HepG2 (cell line): ENCODE results near the gene PSPH. TPM values are rescaled to one million over a fixed set of nuclear protein-coding genes. Genes with fewer than 3 reads are reported as not detected.

Experiments
- ARNT2 ChIP-seq: sonication (generic); formaldehyde crosslinking; IDR thresholded peaks from 2 replicates; pipeline ENCODE4 v1.8.0; 2022; ENCODE audit warnings: mild to moderate bottlenecking, low read depth, missing genetic modification reagents, moderate library complexity
- ATF7-NPFF ChIP-seq: sonication (generic); formaldehyde crosslinking; IDR thresholded peaks from 2 replicates; pipeline ENCODE4 v1.8.1; 2023; ENCODE audit warnings: mild to moderate bottlenecking, low read depth, missing genetic modification reagents, moderate library complexity
- CENPX ChIP-seq: sonication (generic); formaldehyde crosslinking; IDR thresholded peaks from 2 replicates; pipeline ENCODE4 v1.9.0; 2021; ENCODE audit warnings: mild to moderate bottlenecking, missing genetic modification reagents, moderate library complexity
- CTCF ChIP-seq: sonication (generic); formaldehyde crosslinking; IDR thresholded peaks from 2 replicates; pipeline ENCODE4 v1.5.0; 2020; ENCODE audit warnings: mild to moderate bottlenecking, missing genetic modification reagents, moderate library complexity
- FLYWCH1 ChIP-seq: sonication (generic); formaldehyde crosslinking; IDR thresholded peaks from 2 replicates; pipeline ENCODE4 v1.8.1; 2023; ENCODE audit warnings: mild to moderate bottlenecking, missing genetic modification reagents
- GABPA ChIP-seq, 2 experiments: IDR thresholded peaks; 2 replicates each; pipeline ENCODE4 v1.6.1; 2011 to 2016; ENCODE audit warnings: low read depth in 2 of 2, low read length in 1 of 2, missing biosample characterization in 1 of 2, missing genetic modification characterization in 1 of 2
- KAT2B ChIP-seq: fragments of 150-350 bp; IDR thresholded peaks from 2 replicates; pipeline ENCODE4 v1.6.1; 2014; ENCODE audit warnings: low read depth, low read length, borderline replicate concordance
- MTF1 ChIP-seq: sonication (generic); formaldehyde crosslinking; IDR thresholded peaks from 2 replicates; pipeline ENCODE4 v1.5.0; 2020; ENCODE audit warnings: missing genetic modification reagents
- MYC ChIP-seq: sonication (generic); formaldehyde crosslinking; IDR thresholded peaks from 2 replicates; pipeline ENCODE4 v1.9.0; 2021; ENCODE audit warnings: missing genetic modification reagents, borderline replicate concordance
- NR3C1 ChIP-seq: sonication (generic); formaldehyde crosslinking; IDR thresholded peaks from 2 replicates; pipeline ENCODE4 v1.4.0; 2020; ENCODE audit warnings: missing genetic modification reagents
- PCBP1 ChIP-seq: fragments of 200-400 bp; formaldehyde crosslinking; IDR thresholded peaks from 2 replicates; pipeline ENCODE4 v1.6.1; 2017; ENCODE audit warnings: mild to moderate bottlenecking, low read depth, low read length, borderline replicate concordance
- PHF8 ChIP-seq: sonication (generic); formaldehyde crosslinking; IDR thresholded peaks from 2 replicates; pipeline ENCODE4 v1.5.0; 2020; ENCODE audit warnings: missing genetic modification reagents
- RARA ChIP-seq: IDR thresholded peaks from 2 replicates; pipeline ENCODE4 v1.6.1; 2016; ENCODE audit warnings: missing genetic modification reagents, missing compliant biosample characterization
- RFX5 ChIP-seq: IDR thresholded peaks from 2 replicates; pipeline ENCODE4 v1.6.1; 2011; ENCODE audit warnings: low read depth, low read length, improper control_type of control experiment
- SP140L ChIP-seq: sonication (generic); formaldehyde crosslinking; IDR thresholded peaks from 2 replicates; pipeline ENCODE4 v1.4.0; 2020; ENCODE audit warnings: missing genetic modification reagents, borderline replicate concordance
- STAG1 ChIP-seq: sonication (generic); formaldehyde crosslinking; IDR thresholded peaks from 2 replicates; pipeline ENCODE4 v1.4.0; 2020; ENCODE audit warnings: missing genetic modification reagents
- ZNF274 ChIP-seq: sonication (generic); formaldehyde crosslinking; IDR thresholded peaks from 2 replicates; pipeline ENCODE4 v1.5.1; 2020; ENCODE audit warnings: mild to moderate bottlenecking, missing genetic modification reagents
- ZNF569 ChIP-seq: sonication (generic); formaldehyde crosslinking; IDR thresholded peaks from 2 replicates; pipeline ENCODE4 v1.5.0; 2020; ENCODE audit warnings: mild to moderate bottlenecking, missing genetic modification reagents, moderate library complexity, borderline replicate concordance
- ZNF646 ChIP-seq: sonication (generic); formaldehyde crosslinking; IDR thresholded peaks from 2 replicates; pipeline ENCODE4 v1.9.0; 2021; ENCODE audit warnings: mild to moderate bottlenecking, missing genetic modification reagents
- polyA plus RNA-seq, 8 experiments: library from polyadenylated mRNA; depleted of rRNA in 3 of 8; stranded (reverse) in 7 of 8; unstranded in 1 of 8; fragments of >200 nt; fragmentation: Illumina TruSeq in 4 of 8; extraction: Trizol in 4 of 8; gene quantifications; 2 replicates each; pipeline versions ENCODE4 v1.2.1 to v1.2.3, GENCODE V29; 2011 to 2016; ENCODE audit warnings: low read depth in 4 of 8, missing spikeins in 1 of 8, mixed read lengths in 1 of 8; ENCODE audit not compliant: insufficient read depth in 1 of 8
- total RNA-seq, 5 experiments: library from RNA; depleted of rRNA; stranded (reverse); fragments of >200 nt; fragmentation: Illumina TruSeq; extraction: Trizol; gene quantifications; 2 replicates each; pipeline ENCODE4 v1.2.3, GENCODE V29; 2016; ENCODE audit warnings: low read depth in 1 of 5

The PSPH gene
- total and polyA plus RNA-seq, 2 of the 13 experiments (the other 11 are each of a cell fraction or from before 2014, with no cell fraction given) = 85.5 to 124 TPM

DNA sequence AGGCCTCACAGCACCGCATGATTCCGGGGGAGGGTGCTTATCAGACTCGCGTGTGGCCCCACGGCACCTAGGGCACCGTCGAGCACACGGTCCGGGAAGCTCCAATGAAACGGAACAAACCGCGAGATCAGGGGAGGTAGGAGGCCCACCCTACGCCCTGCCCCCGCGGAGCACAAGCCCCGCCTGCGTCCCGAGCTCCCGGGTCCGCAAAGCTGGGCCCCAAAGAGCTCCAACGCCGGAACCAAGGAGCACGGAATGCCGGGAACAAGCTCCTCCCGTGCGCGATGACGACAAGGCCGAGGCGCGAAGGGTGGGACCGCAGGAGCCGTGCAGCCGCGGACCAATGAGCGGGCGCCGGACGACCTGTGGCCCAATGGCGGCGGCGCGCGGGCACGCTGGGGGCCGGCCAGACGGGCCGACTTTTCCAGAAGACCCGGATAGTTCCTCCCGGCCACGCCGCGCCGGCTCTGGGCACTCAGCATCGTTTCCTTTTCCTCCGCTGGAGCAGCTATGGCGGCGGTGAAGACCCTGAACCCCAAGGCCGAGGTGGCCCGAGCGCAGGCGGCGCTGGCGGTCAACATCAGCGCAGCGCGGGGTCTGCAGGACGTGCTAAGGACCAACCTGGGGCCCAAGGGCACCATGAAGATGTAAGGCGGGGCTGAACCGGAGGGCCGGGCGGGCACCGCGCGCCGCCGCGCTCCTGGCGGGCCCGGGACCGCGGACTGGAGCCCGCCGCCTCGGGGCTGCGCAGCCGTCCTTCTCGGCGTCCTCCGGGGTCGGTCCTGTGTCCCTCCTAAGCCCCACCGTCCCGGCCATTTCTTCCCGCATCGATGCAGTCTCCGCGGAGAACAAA is at the start of gene PSPH, which contains the start of gene CCT6A (continued):
- no peak for TF ChIP-seq ZNF569 (CRISPR knock-in tag)
- peak; percentile 8; the same call in 1 of the 2 replicates for TF ChIP-seq CTCF (CRISPR knock-in tag)
- no peak for TF ChIP-seq PCBP1
- no peak for TF ChIP-seq SP140L (CRISPR knock-in tag)
- peak; percentile 42 for TF ChIP-seq GABPA (IDR thresholded peaks at IDR 0.05; ENCODE audit: low read depth, low read length)
- peak; percentile 79 for TF ChIP-seq GABPA (CRISPR knock-in tag; IDR thresholded peaks at IDR 0.05; ENCODE audit: low read depth)
- TF ChIP-seq RARA (CRISPR knock-in tag) = 0 out of 2 replicates have a peak, but pooled peaks have one; percentile 15
- no peak for TF ChIP-seq KAT2B
- no peak for TF ChIP-seq NR3C1 (CRISPR knock-in tag)
- TF ChIP-seq ZNF274 = peak; percentile 50; the same call in 1 of the 2 replicates
- peak; percentile 49; the same call in 1 of the 2 replicates for TF ChIP-seq ARNT2
- TF ChIP-seq PHF8 (CRISPR knock-in tag) = peak; percentile 92
- peak; percentile 94 for TF ChIP-seq MYC (CRISPR knock-in tag)
- no peak for TF ChIP-seq FLYWCH1
- no peak; the same call in 1 of the 2 replicates for TF ChIP-seq RFX5
- TF ChIP-seq ATF7-NPFF (CRISPR knock-in tag) = peak; percentile 84; the same call in 1 of the 2 replicates
- TF ChIP-seq STAG1 (CRISPR knock-in tag) = peak; percentile 2; the same call in 1 of the 2 replicates
- TF ChIP-seq CENPX (CRISPR knock-in tag) = no peak
- no peak for TF ChIP-seq MTF1 (CRISPR knock-in tag)
- TF ChIP-seq ZNF646 (CRISPR knock-in tag) = no peak
